NCI-H2171 (cell line): ENCODE data around the gene MRPL54.

Experiments
- DNase-seq: peaks from one replicate; lab custom pipeline; 2025; lab: John Stamatoyannopoulos, UW

The MRPL54 gene

DNA sequence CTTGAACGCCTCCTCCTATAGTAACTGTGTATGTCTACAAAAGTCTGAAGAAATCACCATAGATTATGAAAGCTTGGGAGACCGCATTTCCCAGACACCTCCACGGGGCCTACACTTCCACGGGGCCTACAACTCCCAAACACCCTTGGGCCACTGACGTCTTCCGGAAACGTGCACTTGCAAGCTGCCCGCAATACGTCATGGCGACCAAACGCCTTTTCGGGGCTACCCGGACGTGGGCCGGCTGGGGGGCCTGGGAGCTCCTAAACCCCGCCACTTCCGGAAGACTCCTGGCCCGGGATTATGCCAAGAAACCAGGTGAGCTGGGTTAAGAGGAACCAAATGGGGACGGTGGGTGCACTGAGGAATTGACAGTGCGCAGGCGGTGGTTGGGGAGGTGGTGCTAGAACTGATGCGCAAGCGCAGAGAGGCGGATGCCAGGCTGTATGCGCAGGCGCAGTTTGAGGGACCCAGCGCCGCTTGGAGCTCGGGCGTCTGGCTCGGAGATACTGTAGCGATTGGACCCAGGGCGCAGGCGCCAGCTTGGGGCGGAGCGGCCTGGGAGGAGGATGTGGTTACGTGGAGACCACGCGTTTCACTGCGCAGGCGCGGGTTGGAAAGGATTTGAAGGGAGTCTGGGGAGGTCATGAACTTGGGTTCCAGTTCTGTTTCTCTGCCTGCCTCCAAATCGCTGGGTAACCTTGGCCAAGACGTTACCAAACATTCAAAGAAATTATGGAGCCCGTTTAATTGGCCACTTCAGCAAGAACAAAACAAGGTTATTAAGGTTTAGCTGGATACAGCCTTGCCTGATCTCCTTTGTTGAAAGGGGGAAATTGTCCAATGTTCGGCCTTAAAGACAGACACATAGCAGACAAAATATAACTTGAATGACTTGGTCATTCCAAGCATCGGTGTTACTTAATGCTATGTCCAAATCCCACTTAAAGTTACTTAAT, at the start of gene MRPL54:
MRPL54 (plus strand) TSS at position 182 of the 959 bp plus-strand sequence; CDS start at position 201, 19 bp downstream.
- DNase-seq: peak; percentile 96

- no peak for DNase-seq
These were observed 46.3 kb upstream of the MRPL54 start for GRCh38 chr19:3716147-3716668.

DNA sequence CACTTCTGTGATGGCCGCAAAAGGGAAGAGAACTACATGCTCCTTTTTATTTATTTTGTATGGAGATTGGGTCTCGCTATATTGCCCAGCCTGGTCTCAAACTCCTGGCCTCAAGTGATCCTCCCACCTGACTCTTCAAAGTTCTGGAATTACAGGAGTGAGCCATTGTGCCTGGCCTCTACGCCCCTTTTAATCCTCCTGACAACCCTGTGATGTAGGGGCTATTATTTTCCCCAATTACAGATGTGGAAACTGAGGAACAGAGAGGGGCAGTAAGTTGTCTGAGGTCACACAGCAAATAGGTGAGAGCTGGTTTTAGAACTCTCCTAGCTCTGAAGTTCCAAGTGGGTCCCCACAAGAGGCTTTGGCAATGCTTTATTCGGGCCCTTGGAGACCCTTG, 42.6 kb upstream of the MRPL54 start:
- no peak for DNase-seq

DNA sequence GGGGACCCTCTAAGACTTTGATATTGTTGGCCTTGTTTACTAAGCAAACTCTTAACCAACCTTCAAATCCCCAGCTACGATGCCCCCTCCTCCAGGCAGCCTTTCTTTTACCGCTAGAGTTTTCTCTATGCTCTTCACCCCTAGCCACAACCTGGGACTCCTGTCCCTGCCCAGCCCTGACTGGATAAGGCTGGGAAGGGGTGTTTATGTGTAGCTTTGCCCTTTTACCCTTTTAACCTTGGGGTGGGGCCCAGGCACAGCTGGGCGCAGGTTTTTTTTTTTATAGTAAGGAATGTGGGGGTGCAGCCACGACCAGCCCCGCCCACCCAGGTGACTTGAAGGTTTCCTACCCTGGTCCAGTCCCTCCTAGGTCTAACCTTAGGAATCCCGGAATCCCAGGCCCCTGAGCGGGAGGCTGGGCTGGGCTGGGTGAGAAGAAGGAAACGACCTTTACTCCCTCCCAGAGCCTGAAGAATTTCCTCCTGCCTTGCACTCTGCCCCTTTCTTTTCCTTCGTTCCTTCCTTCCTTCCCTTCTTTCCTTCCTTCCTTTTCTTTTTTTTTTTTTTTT, 42.0 kb upstream of the MRPL54 start:
- no peak for DNase-seq

DNA sequence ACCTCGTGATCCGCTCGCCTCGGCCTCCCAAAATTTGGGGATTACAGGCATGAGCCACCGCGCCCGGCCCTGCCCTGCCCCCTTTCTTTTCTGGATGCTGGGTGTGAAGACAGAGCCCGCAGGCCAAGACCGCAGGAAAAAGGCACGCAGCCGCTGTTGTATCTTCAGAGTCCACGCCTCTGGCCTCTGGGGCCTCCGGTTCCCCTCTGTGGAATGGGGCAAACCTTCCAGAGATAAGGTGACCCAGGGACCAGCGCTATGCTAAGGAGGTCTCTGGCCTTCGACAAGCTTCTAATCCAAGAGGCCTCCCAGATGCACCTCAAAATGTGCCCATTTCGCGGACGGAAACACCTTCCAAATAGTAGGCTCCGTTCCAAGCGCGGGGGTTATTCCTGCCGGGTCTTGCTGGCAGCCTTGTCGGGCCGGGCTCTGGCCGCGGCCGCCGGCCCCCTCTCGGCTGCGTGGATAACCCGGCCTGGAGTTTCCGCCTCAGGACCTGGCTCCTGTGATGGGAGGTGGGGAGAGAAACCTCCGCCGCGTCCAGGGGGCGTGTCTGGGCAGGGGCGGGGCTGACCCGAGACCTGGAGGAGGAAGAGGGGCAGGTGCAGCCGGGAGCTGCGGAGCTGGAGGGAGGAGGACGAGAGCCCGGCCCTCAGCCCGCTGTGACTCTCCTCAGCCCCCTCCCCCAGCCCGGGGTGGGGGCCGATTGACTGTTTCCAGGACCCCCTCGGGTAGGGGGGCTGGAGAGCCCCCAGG, 41.2 kb upstream of the MRPL54 start:
- DNase-seq: peak; percentile 94

GRCh38 chr19:3721887-3722442, 40.5 kb upstream of the MRPL54 start:
- no peak for DNase-seq

GRCh38 chr19:3722443-3723109, 39.9 kb upstream of the MRPL54 start:
- no peak for DNase-seq

GRCh38 chr19:3723110-3723488, 39.4 kb upstream of the MRPL54 start:
- DNase-seq: no peak

DNA sequence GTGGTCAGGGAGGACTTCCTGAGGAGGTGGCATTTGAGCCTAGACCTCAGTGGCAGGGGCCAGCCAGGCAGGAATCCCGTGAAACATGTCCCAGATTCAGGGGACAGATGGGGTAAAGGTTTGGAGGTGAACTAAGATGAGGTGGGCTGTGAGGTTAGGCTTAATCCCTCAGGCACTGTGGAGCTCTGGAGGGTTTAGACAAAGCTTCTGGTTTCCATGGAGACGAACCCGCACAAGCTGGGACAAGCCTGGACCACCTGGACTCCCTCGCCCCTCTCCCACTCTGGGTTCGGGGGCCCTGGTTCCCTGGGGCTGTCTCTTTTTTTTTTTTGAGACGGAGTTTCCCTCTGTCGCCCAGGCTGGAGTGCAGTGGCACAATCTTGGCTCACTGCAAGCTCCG, 38.6 kb upstream of the MRPL54 start:
- peak; percentile 97 for DNase-seq

GRCh38 chr19:3725121-3725520, 37.4 kb upstream of the MRPL54 start:
- DNase-seq: no peak

GRCh38 chr19:3725640-3726310, 36.7 kb upstream of the MRPL54 start:
- peak; percentile 92 for DNase-seq

DNA sequence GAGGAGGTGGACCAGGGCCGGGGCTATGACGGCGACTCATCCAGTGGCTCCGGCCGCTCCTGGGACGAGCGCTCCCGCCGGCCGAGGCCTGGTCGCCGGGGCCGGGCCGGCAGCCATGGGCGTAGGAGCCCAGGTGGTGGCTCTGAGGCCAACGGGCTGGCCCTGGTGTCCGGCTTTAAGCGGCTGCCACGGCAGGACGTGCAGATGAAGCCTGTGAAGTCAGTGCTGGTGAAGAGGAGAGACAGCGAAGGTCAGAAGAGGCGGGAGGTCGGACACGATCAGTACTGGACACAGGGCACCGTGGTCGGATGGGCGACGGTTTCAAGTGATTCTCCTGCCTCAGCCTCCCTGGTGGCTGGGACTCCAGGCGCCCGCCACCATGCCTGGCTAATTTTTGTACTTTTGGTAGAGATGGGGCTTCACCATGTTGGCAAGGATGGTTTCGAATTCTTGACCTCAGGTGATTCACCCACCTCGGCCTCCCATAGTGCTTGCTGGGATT, 32.0 kb upstream of the MRPL54 start:
- DNase-seq: no peak

- DNase-seq: no peak
These were observed 30.4 kb upstream of the MRPL54 start for GRCh38 chr19:3732108-3732507.

- DNase-seq: no peak
These were observed 28.8 kb upstream of the MRPL54 start for GRCh38 chr19:3733549-3734309.

- no peak for DNase-seq
These were observed 28.2 kb upstream of the MRPL54 start for GRCh38 chr19:3734310-3734600.

- DNase-seq: no peak
These were observed 26.3 kb upstream of the MRPL54 start for GRCh38 chr19:3736106-3736724.

GRCh38 chr19:3737487-3738205, 24.8 kb upstream of the MRPL54 start:
- no peak for DNase-seq

- DNase-seq: no peak
These were observed 23.8 kb upstream of the MRPL54 start for GRCh38 chr19:3738477-3739220.
